T-helper 2 cell treated with Interferon-gamma antibody and Interleukin-4, amounts not matched to agents 5 μg/mL and 100 μg/mL, for 36 hours (primary cell): ENCODE results near the gene IGFLR1.
A peak's percentile ranks its signal among the peaks of the same experiment; 100 is the strongest.
"Not testable (repeated sequence)": the region's sequence is repeated elsewhere in the genome, so short reads cannot be mapped to it uniquely, and the experiment has no call there.

Experiments
- DNase-seq: peaks from one replicate; pipeline ENCODE4 v3.0.0; 2021; ENCODE audit warnings: low spot score
- H3K27ac Mint-ChIP-seq: one replicate; pipeline ENCODE4 v1.8.0; 2021; ENCODE audit warnings: mild to moderate bottlenecking, mixed read lengths
- H3K27me3 Mint-ChIP-seq: one replicate; pipeline ENCODE4 v1.8.0; 2021; ENCODE audit warnings: low read depth, mixed read lengths
- H3K36me3 Mint-ChIP-seq: one replicate; pipeline ENCODE4 v1.8.0; 2021; ENCODE audit warnings: low read depth, mixed read lengths
- H3K4me1 Mint-ChIP-seq: one replicate; pipeline ENCODE4 v1.8.0; 2021; ENCODE audit warnings: low read depth, mixed read lengths
- H3K4me3 Mint-ChIP-seq: one replicate; pipeline ENCODE4 v1.8.0; 2022; ENCODE audit warnings: mild to moderate bottlenecking, moderate library complexity, mixed read lengths
- H3K9me3 Mint-ChIP-seq: one replicate; pipeline ENCODE4 v1.8.0; 2021; ENCODE audit warnings: mixed read lengths

IGFLR1 gene

DNA sequence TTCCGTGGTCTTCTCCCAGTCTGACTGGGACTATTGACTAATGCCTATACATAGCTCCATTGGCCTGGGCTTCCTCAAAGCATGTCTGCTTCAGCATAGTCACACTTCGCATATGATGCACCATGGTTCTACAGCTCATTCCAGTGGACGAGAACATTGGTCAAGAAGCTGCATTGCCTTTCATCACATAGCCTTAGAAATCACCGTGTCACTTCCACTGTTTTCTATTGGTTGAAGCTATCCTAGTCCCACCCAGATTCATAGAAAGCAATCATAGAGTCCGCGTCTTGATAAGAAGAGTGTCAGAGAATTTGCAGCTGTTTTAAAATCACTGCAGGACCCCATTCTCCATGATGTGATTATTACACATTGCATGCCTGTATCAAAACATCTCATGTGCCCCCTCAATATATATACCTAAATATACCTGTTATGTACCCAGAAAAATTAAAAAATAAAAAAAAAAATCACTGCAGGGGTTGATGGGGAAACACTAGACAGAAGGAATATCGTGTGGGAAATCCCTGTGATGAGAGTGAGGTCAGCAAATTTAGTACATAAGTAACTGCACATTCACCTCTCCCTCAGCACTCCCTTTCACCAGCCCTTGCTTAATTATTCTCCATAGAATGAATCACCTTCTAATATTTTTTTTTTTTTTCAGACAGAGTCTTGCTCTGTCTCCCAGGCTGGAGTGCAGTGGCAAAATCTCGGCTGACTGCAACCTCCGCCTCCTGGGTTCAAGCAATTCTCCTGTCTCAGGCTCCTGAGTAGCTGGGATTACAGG, 31.0 kb upstream of the IGFLR1 start:
- no peaks in the 10 kb centered on the region for H3K9me3 Mint-ChIP-seq
- peaks cover 18% of the 10 kb centered on the region for H3K4me1 Mint-ChIP-seq
- no peaks in the 10 kb centered on the region for H3K27me3 Mint-ChIP-seq
- DNase-seq = no peak
- peaks cover 15% of the 10 kb centered on the region for H3K36me3 Mint-ChIP-seq
- no peak overlapping the region for H3K4me3 Mint-ChIP-seq
- H3K27ac Mint-ChIP-seq = no peak overlapping the region

DNA sequence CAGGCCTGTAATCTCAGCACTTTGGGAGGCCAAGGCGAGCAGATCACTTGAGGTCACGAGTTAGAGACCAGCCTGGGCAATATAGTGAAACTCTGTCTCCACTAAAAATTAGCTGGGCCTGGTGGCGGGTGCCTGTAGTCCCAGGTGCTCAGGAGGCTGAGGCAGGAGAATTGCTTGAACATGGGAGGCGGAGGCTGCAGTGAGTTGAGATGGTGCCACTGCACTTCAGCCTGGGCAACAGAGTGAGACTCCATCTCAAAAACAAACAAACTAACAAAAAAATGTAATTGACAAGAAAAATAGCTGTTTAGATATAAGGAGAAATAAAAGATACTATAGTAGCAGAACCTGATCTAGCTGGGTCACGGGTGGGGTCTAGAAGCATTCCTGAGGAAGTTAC, 30.1 kb upstream of the IGFLR1 start:
- Mint-ChIP-seq H3K4me1 (peaks cover 18% of the 10 kb centered on the region), H3K36me3 (peaks cover 17% of the 10 kb centered on the region)
- not testable (repeated sequence) for H3K27ac Mint-ChIP-seq, H3K4me3 Mint-ChIP-seq, DNase-seq, H3K9me3 Mint-ChIP-seq, H3K27me3 Mint-ChIP-seq

DNA sequence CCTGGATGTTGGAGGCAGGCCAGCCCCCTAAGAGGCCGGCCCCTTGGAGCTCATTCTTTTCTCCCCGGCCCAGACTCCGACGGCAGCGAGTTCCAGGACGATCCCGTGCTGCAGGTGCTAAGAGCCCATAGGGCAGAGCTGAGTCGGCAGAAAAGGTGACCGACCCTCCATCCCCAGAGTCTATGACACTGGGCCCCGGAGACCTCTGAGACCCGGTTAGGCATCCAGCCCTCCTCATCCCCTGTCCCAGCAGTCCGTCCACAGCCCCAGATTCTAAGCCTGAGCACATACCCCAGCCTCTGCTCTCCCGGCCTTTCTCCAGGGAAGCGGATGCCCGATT, 25.8 kb upstream of the IGFLR1 start:
- H3K27me3 Mint-ChIP-seq = no peaks in the 10 kb centered on the region
- DNase-seq = no peak
- no peaks in the 10 kb centered on the region for H3K9me3 Mint-ChIP-seq
- no peak overlapping the region for H3K27ac Mint-ChIP-seq
- H3K4me1 Mint-ChIP-seq = no peaks in the 10 kb centered on the region
- H3K4me3 Mint-ChIP-seq = no peak overlapping the region
- H3K36me3 Mint-ChIP-seq = peaks cover 24% of the 10 kb centered on the region

DNA sequence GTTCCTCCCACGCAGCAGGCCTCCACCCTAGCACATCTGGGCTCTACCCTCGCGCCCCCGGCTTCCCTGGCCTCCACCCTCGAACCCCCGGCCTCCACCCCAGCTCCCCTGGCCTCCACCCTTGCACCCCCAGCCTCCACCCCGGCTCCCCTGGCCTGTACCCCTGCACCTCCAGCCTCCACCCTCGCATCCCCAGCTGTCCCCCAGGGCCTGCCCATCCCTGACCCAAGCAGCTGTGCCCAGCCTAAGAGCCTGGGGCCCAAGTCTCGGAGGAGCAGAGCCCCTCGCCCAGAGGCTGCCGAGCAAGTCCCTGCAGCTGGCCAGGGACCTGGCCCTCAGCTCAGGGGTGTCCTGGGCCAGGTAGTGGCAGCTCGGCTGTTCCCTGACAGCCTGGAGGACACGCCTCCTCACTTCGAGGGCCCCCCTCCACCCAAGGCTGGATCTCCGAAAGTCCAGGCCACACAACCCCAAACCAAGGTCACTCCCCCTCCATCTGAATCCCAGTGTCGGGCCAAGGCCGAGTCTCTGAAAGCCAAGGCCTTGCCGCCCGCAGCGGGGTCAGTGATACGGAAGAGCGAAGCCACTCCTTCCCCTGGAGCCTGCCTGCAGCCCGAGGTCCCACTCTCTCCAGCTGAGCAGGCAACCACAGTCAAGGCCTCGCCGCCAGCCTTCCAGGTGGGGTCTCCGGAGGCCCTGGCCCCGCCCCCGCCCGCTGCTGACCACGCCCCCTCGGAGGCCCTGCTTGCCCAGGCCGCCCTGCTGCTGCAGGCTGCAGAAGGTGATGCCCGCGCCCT, 25.2 kb upstream of the IGFLR1 start:
- H3K9me3 Mint-ChIP-seq = no peaks in the 10 kb centered on the region
- H3K4me1 Mint-ChIP-seq = no peaks in the 10 kb centered on the region
- no peak overlapping the region for H3K4me3 Mint-ChIP-seq
- H3K27ac Mint-ChIP-seq = no peak overlapping the region
- H3K36me3 Mint-ChIP-seq = peaks cover 24% of the 10 kb centered on the region
- no peaks in the 10 kb centered on the region for H3K27me3 Mint-ChIP-seq
- no peak for DNase-seq

DNA sequence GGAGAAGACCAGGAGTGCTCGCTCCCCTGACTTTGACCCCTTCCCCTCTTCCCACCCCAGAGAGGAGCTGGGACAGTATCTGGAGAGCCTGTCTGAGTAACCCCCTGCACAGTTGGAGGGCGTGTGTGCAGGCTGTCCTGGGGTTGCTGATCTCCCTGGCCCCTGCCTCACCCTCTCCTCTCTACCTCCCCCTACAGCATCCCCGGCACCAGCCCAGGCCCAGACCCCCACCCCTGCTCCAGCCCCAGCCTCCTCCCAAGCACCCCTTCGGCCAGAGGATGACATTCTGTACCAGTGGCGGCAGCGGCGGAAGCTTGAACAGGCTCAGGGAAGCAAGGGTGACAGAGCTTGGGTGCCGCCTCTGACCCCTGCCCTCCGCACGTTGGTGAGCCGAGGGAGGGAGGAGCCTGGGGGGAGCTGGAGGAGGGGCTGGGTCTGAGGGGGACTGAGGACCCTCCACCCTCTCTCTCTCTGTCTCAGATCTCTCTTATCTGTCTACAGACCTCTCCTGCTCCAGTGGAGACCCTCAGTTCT, 24.4 kb upstream of the IGFLR1 start:
- no peaks in the 10 kb centered on the region for H3K4me1 Mint-ChIP-seq
- no peak overlapping the region for H3K27ac Mint-ChIP-seq
- no peaks in the 10 kb centered on the region for H3K9me3 Mint-ChIP-seq
- no peaks in the 10 kb centered on the region for H3K27me3 Mint-ChIP-seq
- peaks cover 30% of the 10 kb centered on the region for H3K36me3 Mint-ChIP-seq
- no peak for DNase-seq
- H3K4me3 Mint-ChIP-seq = no peak overlapping the region

DNA sequence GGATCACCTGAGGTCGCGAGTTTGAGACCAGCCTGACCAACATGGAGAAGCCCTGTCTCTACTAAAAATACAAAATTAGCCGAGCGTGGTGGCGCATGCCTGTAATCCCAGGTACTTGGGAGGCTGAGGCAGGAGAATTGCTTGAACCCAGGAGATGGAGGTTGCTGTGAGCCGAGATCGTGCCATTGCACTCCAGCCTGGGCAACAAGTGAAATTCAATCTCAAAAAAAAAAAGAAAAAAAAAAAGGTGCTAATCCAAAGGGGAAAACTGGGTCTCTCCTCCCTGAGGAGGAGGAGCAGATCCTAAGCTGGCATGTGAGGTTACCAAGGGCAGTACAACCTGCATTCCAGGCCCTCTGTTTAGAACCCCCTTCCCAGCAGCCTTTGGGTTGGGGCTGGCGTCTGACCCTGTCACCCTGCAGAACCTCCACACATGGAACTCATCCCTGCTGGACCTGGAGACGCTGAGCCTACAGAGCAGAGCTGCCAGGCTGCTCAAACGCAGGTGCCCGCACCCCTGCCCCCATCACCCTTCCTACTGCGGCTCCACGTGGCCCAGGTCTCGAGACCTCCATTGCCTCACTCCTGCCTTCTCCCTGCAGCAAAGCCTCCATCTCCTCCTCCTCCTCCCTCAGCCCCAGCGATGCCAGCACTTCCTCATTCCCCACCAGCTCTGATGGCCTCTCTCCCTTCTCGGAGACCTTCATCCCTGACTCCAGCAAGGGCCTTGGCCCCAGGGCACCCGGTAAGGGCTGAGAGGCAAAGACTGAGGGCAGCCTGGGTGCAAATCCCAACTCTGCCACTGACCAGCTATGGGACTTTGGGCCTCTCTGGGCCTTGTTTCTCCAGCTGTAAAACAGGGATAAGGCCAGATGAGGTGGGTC, 22.4 kb upstream of the IGFLR1 start:
- Mint-ChIP-seq H3K27me3 (no peaks in the 10 kb centered on the region), H3K4me3 (no peak overlapping the region), H3K4me1 (peaks cover 2% of the 10 kb centered on the region), H3K36me3 (peaks cover 30% of the 10 kb centered on the region), H3K9me3 (no peaks in the 10 kb centered on the region), H3K27ac (no peak overlapping the region)
- no peak for DNase-seq

DNA sequence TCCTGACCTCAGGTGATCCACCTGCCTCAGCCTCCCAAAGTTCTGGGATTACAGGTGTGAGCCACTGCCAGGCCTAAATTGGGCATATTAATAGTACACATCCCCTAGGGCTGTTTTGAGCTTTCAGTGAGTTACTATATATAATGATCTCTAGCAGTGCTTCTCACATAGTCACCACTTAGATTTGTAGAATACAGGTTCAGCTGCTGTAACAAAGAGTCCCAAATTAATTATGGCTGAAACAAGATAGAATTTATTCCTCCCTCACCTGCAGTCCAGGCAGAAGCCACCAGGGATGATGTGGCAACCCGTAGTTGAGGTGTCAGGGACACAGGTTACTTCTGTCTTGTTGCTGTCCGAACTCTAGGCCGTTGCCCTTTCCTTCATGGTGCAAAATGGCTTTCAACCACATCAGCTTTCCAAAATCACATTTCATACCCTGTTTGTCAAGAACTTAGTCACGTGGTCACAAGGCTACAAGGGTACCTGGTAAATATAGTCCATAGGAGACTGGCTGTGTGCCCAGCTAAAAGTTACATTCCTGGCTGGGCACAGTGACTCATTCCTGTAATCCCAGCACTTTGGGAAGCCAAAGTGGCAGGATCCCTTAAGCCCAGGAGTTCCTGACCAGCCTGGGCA, 18.6 kb upstream of the IGFLR1 start:
- no peaks in the 10 kb centered on the region for H3K27me3 Mint-ChIP-seq
- H3K4me1 Mint-ChIP-seq = peaks cover 17% of the 10 kb centered on the region
- H3K9me3 Mint-ChIP-seq = no peaks in the 10 kb centered on the region
- H3K36me3 Mint-ChIP-seq = peaks cover 25% of the 10 kb centered on the region
- no peak overlapping the region for H3K4me3 Mint-ChIP-seq
- DNase-seq = no peak
- H3K27ac Mint-ChIP-seq = no peak overlapping the region

DNA sequence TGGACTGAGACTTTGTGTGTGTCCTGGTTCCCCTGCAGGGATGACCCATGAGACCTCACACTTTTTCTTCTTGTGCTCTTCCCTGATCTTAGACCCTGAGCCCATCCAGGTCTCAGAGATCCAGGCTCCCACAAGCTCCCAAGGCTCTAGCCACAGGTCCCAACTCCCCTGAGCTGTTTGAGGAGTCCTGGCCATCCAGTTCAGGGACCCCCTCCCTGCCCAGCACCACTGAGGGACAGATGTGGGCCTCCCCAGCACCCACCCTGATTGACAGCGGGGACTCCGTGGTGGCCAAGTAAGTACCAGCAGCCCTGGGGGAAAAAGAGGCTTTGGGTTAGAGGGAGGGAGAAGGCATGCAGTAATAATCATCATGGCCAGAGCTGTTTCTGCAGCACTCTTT, 17.4 kb upstream of the IGFLR1 start:
- DNase-seq = no peak
- Mint-ChIP-seq H3K9me3 (no peaks in the 10 kb centered on the region), H3K4me1 (peaks cover 20% of the 10 kb centered on the region), H3K27me3 (no peaks in the 10 kb centered on the region), H3K27ac (peak overlapping the region; percentile 60), H3K36me3 (peaks cover 22% of the 10 kb centered on the region), H3K4me3 (peak overlapping the region; percentile 86)

DNA sequence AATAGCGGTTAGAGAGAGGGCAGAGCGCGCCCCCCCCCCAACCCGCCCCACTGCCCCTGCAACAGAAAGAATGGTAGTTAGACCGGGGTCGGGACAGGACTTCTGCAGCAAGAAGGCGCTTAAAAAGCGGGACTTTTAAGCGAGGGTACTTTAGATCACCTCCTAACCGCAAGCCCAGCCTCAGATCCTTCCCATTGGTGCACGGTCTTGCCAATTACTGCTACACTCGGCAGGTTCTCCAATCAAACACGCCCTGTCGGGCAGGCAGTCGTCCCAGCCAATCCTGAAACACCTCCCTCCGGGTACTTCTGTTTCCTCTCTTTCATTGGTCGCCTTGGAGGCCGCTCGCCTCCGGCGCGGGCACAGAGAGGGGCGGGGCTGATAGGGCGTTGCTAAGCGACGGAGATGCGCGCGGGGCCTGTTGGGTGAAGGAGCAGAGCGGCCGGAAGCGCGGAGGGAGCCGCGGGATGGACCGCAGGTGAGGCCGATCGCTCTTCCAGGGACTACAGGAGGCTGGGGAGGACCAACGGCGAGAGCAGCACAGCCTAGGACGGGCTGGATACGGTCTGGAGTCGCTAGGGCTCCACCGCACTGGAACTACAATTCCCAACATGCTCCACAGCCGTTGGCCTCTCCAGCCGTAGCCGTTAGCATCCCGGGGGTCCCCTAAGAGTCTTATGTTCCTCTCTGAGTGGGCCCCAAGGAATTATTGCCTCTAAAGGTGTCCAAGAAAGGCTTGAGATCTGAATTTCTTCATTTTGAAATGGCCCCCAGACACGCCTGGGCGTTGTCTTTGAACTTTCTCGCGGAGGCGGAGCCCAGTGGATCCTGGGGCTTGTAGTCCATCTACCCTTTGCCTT, 15.7 kb upstream of the IGFLR1 start, which contains the start of gene PROSER3:
Gene PROSER3 (plus strand): TSS at position 428 of the 860 bp plus-strand sequence. CDS start 40 bp downstream, at position 468.
- H3K9me3 Mint-ChIP-seq = no peaks in the 10 kb centered on the region
- H3K27ac Mint-ChIP-seq = peak within 1 kb of the TSS; percentile 92
- H3K27me3 Mint-ChIP-seq = no peaks in the 10 kb centered on the region
- H3K4me3 Mint-ChIP-seq = peak within 1 kb of the TSS; percentile 86
- peak; percentile 99 for DNase-seq
- peaks cover 20% of the 10 kb centered on the region for H3K4me1 Mint-ChIP-seq
- peaks cover 23% of the 10 kb centered on the region for H3K36me3 Mint-ChIP-seq

DNA sequence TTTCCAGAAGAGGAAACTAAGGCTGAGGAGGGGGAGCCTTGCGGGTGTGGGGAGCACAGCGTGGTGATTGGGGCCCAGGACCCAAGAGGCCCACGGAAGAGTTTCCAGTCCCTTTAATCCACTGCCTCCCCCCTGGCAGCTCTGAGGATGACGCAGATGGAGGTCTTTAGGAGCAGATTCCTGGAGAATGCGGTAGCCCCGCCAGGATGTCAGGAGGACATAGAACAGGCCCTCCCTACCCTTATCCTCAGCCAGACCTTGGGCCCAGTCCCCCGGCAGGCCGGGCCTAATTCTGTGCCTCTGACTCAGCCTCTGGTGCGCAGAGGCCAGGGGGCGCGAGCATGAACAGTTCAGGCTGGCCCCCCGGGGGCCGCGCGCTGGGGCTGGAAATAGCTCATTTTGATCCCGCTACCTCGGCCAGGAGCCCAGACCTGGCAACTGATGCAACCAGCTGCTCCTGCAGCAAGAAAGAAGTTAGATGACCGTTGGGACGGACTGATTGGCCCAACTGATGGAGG, 15.0 kb upstream of the IGFLR1 start:
- Mint-ChIP-seq H3K4me1 (peaks cover 20% of the 10 kb centered on the region), H3K27me3 (no peaks in the 10 kb centered on the region), H3K9me3 (no peaks in the 10 kb centered on the region), H3K27ac (peak overlapping the region; percentile 92), H3K4me3 (peak overlapping the region; percentile 86), H3K36me3 (peaks cover 22% of the 10 kb centered on the region)
- DNase-seq = peak; percentile 47

DNA sequence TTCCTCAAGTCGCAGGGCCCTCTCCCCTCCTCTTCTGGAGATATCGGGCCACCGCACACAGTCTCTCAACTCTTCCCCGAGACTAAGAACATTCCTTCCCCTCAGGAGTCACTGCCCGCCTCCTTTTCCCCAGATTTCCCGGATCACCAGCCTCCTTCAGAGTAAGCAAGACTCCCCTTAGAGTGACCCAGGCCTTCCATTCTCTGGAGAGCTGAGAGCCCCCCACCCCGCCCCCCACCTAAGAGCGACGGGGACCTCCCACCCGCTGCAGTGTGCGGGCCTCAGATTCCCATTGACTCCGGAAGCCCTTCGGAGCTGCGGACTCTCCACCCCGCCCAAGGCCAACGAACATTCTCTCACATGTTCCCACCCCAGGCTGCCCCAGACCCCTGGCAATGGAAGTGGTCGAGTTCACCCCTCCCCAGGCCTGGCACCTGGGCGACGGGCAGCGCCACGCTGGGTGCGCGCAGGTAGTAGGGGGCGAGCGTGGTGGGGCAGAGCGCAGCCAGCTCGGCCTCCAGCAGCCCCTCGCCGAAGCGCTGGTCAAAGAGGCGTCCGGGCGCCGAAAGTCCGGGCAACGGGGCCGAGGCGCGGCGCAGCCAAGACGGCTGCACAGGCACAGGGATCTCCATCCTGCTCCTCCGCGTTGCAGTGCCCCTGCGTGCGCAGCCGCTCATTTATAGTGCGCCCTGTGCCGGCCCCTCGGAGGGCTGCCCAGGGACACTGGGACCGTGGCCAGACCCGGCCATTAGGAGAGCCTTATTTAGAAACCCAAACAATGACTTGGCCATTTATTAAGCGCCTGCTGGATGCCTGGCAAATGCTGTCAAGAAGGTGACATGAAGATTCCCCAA, 14.4 kb upstream of the IGFLR1 start, which contains the start of gene HSPB6:
Gene HSPB6 (minus strand): TSS at position 653 of the 854 bp plus-strand sequence. CDS start 21 bp downstream, at position 632.
- peak within 1 kb of the TSS; percentile 86 for H3K4me3 Mint-ChIP-seq
- H3K36me3 Mint-ChIP-seq = peaks cover 17% of the 10 kb centered on the region
- no peak for DNase-seq
- peaks cover 20% of the 10 kb centered on the region for H3K4me1 Mint-ChIP-seq
- H3K27me3 Mint-ChIP-seq = no peaks in the 10 kb centered on the region
- no peaks in the 10 kb centered on the region for H3K9me3 Mint-ChIP-seq
- peak within 1 kb of the TSS; percentile 92 for H3K27ac Mint-ChIP-seq
